Liver (tissue), 9 donors: ENCODE results near the gene WSCD2. TPM values are rescaled to one million over a fixed set of nuclear protein-coding genes. Genes with fewer than 3 reads are reported as not detected.

ENCODE experiments used
- DNase-seq: peaks from one replicate; pipeline ENCODE4 v3.0.0-alpha.2; 2017; ENCODE audit warnings: low spot score
- H3K27ac ChIP-seq, 2 donors: one replicate each; pipeline ENCODE4 v1.7.0; 2013; ENCODE audit warnings: inconsistent platforms in 2 of 2, low read length in 2 of 2, control low read depth in 1 of 2, low read depth in 1 of 2, mild to moderate bottlenecking in 1 of 2
- H3K27me3 ChIP-seq, 4 donors: one replicate each; pipeline versions ENCODE4 v1.6.1 to v1.7.0; 2013; ENCODE audit warnings: low read length in 3 of 4, inconsistent platforms in 1 of 4, mild to moderate bottlenecking in 1 of 4, moderate library complexity in 1 of 4; ENCODE audit not compliant: control insufficient read depth in 4 of 4, insufficient read depth in 4 of 4
- H3K36me3 ChIP-seq, 4 donors: one replicate each; pipeline versions ENCODE4 v1.6.1 to v1.7.0; 2013; ENCODE audit warnings: low read length in 3 of 4, mild to moderate bottlenecking in 3 of 4, low read depth in 1 of 4, moderate library complexity in 1 of 4; ENCODE audit not compliant: control insufficient read depth in 4 of 4, insufficient read depth in 3 of 4
- H3K4me1 ChIP-seq, 4 donors: one replicate each; pipeline versions ENCODE4 v1.6.1 to v1.7.0; 2013; ENCODE audit warnings: low read length in 3 of 4, mild to moderate bottlenecking in 3 of 4, moderate library complexity in 1 of 4; ENCODE audit not compliant: control insufficient read depth in 4 of 4, insufficient read depth in 4 of 4
- H3K4me3 ChIP-seq, 3 donors: one replicate each; pipeline versions ENCODE4 v1.6.1 to v1.7.0; 2013; ENCODE audit warnings: low read length in 3 of 3, control low read depth in 1 of 3, low read depth in 1 of 3, mild to moderate bottlenecking in 1 of 3
- H3K9ac ChIP-seq, 2 donors: one replicate each; pipeline ENCODE4 v1.7.0; 2013; ENCODE audit warnings: low read length in 2 of 2, mild to moderate bottlenecking in 2 of 2, moderate library complexity in 2 of 2, control low read depth in 1 of 2, low read depth in 1 of 2
- H3K9me3 ChIP-seq, 4 donors: one replicate each; pipeline versions ENCODE4 v1.6.1 to v1.7.0; 2013; ENCODE audit warnings: low read length in 3 of 4; ENCODE audit not compliant: control insufficient read depth in 4 of 4
- EGR1 ChIP-seq, 2 donors: IDR thresholded peaks; 2 replicates each; pipeline ENCODE4 v1.6.1; 2016 to 2018; ENCODE audit warnings: antibody characterized with exemption in 2 of 2, low read depth in 2 of 2
- FOXA1 ChIP-seq: IDR thresholded peaks from 2 replicates; pipeline ENCODE4 v1.6.1; 2016; ENCODE audit warnings: antibody characterized with exemption
- HNF4A ChIP-seq, 2 donors: conservative IDR thresholded peaks; 2 replicates each; pipeline ENCODE4 v1.6.1; 2016; ENCODE audit warnings: antibody characterized with exemption in 2 of 2, mild to moderate bottlenecking in 2 of 2
- HNF4G ChIP-seq: IDR thresholded peaks from 2 replicates; pipeline ENCODE4 v1.6.1; 2016; ENCODE audit warnings: antibody characterized with exemption
- JUND ChIP-seq, 2 donors: IDR thresholded peaks; 2 replicates each; pipeline ENCODE4 v1.6.1; 2016; ENCODE audit warnings: antibody characterized with exemption in 2 of 2
- RAD21 ChIP-seq, 2 donors: IDR thresholded peaks; 2 replicates each; pipeline ENCODE4 v1.6.1; 2016; ENCODE audit warnings: antibody characterized with exemption in 2 of 2, mild to moderate bottlenecking in 2 of 2
- TAF1 ChIP-seq: conservative IDR thresholded peaks from 2 replicates; pipeline ENCODE4 v1.6.1; 2016; ENCODE audit warnings: antibody characterized with exemption, mild to moderate bottlenecking
- YY1 ChIP-seq: IDR thresholded peaks from 2 replicates; pipeline ENCODE4 v1.6.1; 2016; ENCODE audit warnings: antibody characterized with exemption, mild to moderate bottlenecking
- WGBS: extraction: QIAGEN DNeasy Blood & Tissue Kit; methylation state at CpG from one replicate; pipeline ENCODE4 v1.1.7; 2013; 5-methylcytosine and 5-hydroxymethylcytosine counted together
- polyA plus RNA-seq, 2 donors: library from polyadenylated mRNA; stranded (reverse) in 1 of 2; unstranded in 1 of 2; fragments of 200-250 nt in 1 of 2; fragments of >200 nt in 1 of 2; fragmentation: Nextera tagmentation in 1 of 2; extraction: Ambion mirVana in 1 of 2; gene quantifications; one replicate each; pipeline versions ENCODE4 v1.2.1 to v1.2.3, GENCODE V29; 2013 to 2015
- total RNA-seq, 2 donors: library from RNA; depleted of rRNA; stranded (reverse); fragments of >200 nt; gene quantifications; one replicate each; pipeline ENCODE4 v1.2.3, GENCODE V29; 2014
- TF ChIP-seq, protein P1 (sequence below): IDR thresholded peaks from 2 replicates; pipeline ENCODE4 v1.6.1; 2016; ENCODE audit warnings: antibody characterized with exemption
- TF ChIP-seq, protein P2 (sequence below): IDR thresholded peaks from 2 replicates; pipeline ENCODE4 v1.6.1; 2016; ENCODE audit warnings: antibody characterized with exemption
- TF ChIP-seq, protein P3 (sequence below): IDR thresholded peaks from 2 replicates; pipeline ENCODE4 v1.6.1; 2016; ENCODE audit warnings: antibody characterized with exemption
- TF ChIP-seq, protein P4 (sequence below): fragments of 150-350 bp; IDR thresholded peaks from 2 replicates; pipeline ENCODE4 v1.5.1; 2017; ENCODE audit warnings: improper control_type of control experiment, low read depth, low read length; ENCODE audit not compliant: missing input control
- donor health status: healthy.
- donor health status: healthy.
- donor health status: healthy.
- donor health status: healthy.
- donor health status: healthy.

WSCD2 gene
- total and polyA plus RNA-seq, 4 donors, result under 0.01 to 0.09 (median 0.05) TPM; not detected in 1

DNA sequence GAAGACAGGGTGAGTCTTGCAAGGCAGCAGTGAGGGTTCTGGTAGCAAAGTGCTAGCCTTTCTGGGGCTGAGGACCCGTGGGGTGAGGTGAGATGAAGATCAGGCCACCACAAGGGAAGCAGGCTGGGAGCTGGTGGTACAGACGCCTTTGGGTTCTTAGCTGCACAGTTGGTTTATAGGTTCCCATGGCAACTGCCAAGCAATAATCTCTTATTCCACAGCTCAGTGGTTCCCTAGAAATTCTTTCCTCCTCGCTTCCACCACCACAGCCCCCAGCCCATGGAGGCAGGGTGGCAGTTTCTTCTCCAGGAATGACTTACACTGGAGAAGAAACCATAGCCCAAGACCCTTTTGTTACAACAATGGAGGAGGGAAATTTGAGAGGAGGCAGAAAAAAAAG, 127.9 kb downstream of the WSCD2 start:
- no peaks in the 10 kb centered on the region for H3K36me3 ChIP-seq
- TF ChIP-seq YY1, result no peak
- TF ChIP-seq HNF4A (conservative IDR thresholded peaks at IDR 0.05), result no peak
- WGBS, result 57% methylated on average over 3 of the region's 3 CpGs
- DNase-seq, result no peak
- no peak overlapping the region for H3K4me3 ChIP-seq
- H3K9me3 ChIP-seq, result peaks cover 1 to 13% (median 10%) of the 10 kb centered on the region in 4 donors
- peaks cover 0 to 9% (median 0%) of the 10 kb centered on the region in 4 donors for H3K27me3 ChIP-seq
- no peaks in the 10 kb centered on the region for H3K4me1 ChIP-seq
- no peak overlapping the region for H3K27ac ChIP-seq
- H3K9ac ChIP-seq, result no peak overlapping the region

DNA sequence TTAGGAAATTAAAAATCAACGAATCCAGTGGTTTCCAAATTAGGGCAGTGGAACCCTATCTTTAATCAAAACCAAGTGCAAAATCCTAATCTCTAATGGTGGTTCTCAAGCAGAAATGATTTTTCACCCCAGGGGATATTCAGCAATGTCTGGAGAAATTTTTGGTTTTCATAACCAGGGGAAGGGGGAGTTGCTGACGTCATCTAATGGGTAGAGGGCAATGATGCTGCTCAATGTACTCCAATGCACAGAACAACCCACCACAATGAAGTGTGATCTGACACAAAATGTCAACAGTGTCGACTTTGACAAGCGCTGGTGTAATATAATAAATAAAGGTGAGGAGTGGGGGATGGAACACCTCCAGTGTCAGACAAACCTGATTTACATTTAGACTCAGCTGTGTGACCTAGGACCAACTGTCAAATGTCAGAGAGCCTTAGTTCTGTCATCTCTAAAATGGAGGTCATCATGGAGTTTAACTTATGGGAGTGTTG, 128.6 kb downstream of the WSCD2 start:
- H3K27me3 ChIP-seq, result peaks cover 0 to 9% (median 0%) of the 10 kb centered on the region in 4 donors
- no peak overlapping the region for H3K4me3 ChIP-seq
- DNase-seq, result no peak
- H3K4me1 ChIP-seq, result no peaks in the 10 kb centered on the region
- H3K9me3 ChIP-seq, result peaks cover 1 to 17% (median 10%) of the 10 kb centered on the region in 4 donors
- 73% methylated on average over 4 of the region's 4 CpGs for WGBS
- TF ChIP-seq, protein P1, sequence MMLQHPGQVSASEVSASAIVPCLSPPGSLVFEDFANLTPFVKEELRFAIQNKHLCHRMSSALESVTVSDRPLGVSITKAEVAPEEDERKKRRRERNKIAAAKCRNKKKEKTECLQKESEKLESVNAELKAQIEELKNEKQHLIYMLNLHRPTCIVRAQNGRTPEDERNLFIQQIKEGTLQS, result no peak
- TF ChIP-seq HNF4G (no peak), RAD21 (IDR thresholded peaks at IDR 0.05) (no peak), TAF1 (no peak), HNF4A (conservative IDR thresholded peaks at IDR 0.05) (no peak), FOXA1 (no peak), EGR1 (IDR thresholded peaks at IDR 0.05; ENCODE audit: low read depth in 2 of 2) (no peak), YY1 (no peak)
- TF ChIP-seq, protein P2, sequence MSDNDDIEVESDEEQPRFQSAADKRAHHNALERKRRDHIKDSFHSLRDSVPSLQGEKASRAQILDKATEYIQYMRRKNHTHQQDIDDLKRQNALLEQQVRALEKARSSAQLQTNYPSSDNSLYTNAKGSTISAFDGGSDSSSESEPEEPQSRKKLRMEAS, result no peak
- TF ChIP-seq, protein P3, sequence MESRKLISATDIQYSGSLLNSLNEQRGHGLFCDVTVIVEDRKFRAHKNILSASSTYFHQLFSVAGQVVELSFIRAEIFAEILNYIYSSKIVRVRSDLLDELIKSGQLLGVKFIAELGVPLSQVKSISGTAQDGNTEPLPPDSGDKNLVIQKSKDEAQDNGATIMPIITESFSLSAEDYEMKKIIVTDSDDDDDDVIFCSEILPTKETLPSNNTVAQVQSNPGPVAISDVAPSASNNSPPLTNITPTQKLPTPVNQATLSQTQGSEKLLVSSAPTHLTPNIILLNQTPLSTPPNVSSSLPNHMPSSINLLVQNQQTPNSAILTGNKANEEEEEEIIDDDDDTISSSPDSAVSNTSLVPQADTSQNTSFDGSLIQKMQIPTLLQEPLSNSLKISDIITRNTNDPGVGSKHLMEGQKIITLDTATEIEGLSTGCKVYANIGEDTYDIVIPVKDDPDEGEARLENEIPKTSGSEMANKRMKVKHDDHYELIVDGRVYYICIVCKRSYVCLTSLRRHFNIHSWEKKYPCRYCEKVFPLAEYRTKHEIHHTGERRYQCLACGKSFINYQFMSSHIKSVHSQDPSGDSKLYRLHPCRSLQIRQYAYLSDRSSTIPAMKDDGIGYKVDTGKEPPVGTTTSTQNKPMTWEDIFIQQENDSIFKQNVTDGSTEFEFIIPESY, result no peak
- TF ChIP-seq, protein P4, sequence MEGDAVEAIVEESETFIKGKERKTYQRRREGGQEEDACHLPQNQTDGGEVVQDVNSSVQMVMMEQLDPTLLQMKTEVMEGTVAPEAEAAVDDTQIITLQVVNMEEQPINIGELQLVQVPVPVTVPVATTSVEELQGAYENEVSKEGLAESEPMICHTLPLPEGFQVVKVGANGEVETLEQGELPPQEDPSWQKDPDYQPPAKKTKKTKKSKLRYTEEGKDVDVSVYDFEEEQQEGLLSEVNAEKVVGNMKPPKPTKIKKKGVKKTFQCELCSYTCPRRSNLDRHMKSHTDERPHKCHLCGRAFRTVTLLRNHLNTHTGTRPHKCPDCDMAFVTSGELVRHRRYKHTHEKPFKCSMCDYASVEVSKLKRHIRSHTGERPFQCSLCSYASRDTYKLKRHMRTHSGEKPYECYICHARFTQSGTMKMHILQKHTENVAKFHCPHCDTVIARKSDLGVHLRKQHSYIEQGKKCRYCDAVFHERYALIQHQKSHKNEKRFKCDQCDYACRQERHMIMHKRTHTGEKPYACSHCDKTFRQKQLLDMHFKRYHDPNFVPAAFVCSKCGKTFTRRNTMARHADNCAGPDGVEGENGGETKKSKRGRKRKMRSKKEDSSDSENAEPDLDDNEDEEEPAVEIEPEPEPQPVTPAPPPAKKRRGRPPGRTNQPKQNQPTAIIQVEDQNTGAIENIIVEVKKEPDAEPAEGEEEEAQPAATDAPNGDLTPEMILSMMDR, result no peak
- H3K27ac ChIP-seq, result no peak overlapping the region
- H3K9ac ChIP-seq, result no peak overlapping the region
- no peaks in the 10 kb centered on the region for H3K36me3 ChIP-seq

DNA sequence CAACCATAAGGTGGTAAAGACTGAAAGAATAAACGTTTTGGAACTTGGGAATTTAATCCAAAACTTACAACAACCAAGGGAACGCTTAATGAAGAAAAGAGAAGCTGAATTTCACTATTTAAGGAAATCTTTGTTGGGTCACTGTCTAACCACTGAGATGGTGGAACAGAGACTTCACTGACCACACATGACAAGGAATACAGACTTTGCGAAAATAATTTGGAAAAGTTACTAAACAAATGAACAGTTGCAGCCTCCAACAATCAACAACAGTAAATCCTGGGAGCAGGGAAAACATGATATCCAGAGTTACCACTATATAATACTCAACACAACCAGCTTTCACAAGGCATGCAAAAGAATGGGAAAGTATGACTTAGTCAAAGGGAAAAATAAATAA, 131.0 kb downstream of the WSCD2 start:
- no peak for TF ChIP-seq HNF4A (conservative IDR thresholded peaks at IDR 0.05)
- TF ChIP-seq YY1, result no peak
- TF ChIP-seq JUND (IDR thresholded peaks at IDR 0.05), result no peak
- no peak for TF ChIP-seq EGR1 (IDR thresholded peaks at IDR 0.05; ENCODE audit: low read depth in 2 of 2)
- TF ChIP-seq HNF4G, result no peak
- 55% methylated on average over 3 of the region's 3 CpGs for WGBS

More for the DNA sequence above, 131.0 kb downstream of the WSCD2 start:
- Histone ChIP-seq H3K4me3 (no peak overlapping the region), H3K9me3 (peaks cover 1 to 18% (median 10%) of the 10 kb centered on the region in 4 donors), H3K27ac (no peak overlapping the region), H3K27me3 (peaks cover 0 to 4% (median 1%) of the 10 kb centered on the region in 4 donors), H3K36me3 (no peaks in the 10 kb centered on the region), H3K9ac (no peak overlapping the region), H3K4me1 (no peaks in the 10 kb centered on the region)
- DNase-seq, result no peak
